A549 (cell line): ENCODE results near the gene PRR5L. TPM values are rescaled to one million over a fixed set of nuclear protein-coding genes. Genes with fewer than 3 reads are reported as not detected.

Experiments
- ATAC-seq, 2 experiments: fragments of 200-7000 bp in 1 of 2; fragments of >200 bp in 1 of 2; cut with Nextera tagmentation in 1 of 2; cut with Tn5 transposase in 1 of 2; 3 replicates each; pipeline versions ENCODE4 v1.8.0 to v1.9.1; 2018 to 2020; ENCODE audit warnings: mild to moderate bottlenecking in 1 of 2, moderate library complexity in 1 of 2
- CTCF ChIA-PET: fragments of 300-600 bp; sonication (Branson Sonifier 250); formaldehyde crosslinking; extraction: SDS; loops from one replicate; lab custom pipeline; 2021; ENCODE audit warnings: antibody characterized with exemption, inconsistent platforms; lab: Yijun Ruan, JAX
- POLR2A ChIA-PET: fragments of 350-600 bp; formaldehyde crosslinking; extraction: SDS; loops from one replicate; lab custom pipeline; 2021; ENCODE audit warnings: antibody characterized with exemption, inconsistent platforms; lab: Yijun Ruan, JAX
- DNase-seq, 2 experiments: peaks; one replicate each; pipeline versions ENCODE4 v3.0.0 to v3.0.0-alpha.2; 2011 to 2016; ENCODE audit warnings: low read depth in 1 of 2, low spot score in 1 of 2
- FAIRE-seq: peaks from 2 replicates; lab custom pipeline; 2011; peaks lifted over from hg19 to GRCh38; lab: Jason Lieb, UNC
- H3K27ac ChIP-seq, 2 experiments: fragments of >200 bp; sonication (Bioruptor Twin); formaldehyde crosslinking; 3 replicates each; pipeline ENCODE4 v1.5.1; 2016 to 2017
- H3K4me1 ChIP-seq: fragments of >200 bp; sonication (Bioruptor Twin); formaldehyde crosslinking; 3 replicates; pipeline ENCODE4 v1.6.1; 2016
- H3K4me2 ChIP-seq: fragments of >200 bp; sonication (Bioruptor Twin); formaldehyde crosslinking; 3 replicates; pipeline ENCODE4 v1.6.1; 2016
- H3K4me3 ChIP-seq: fragments of >200 bp; sonication (Bioruptor Twin); formaldehyde crosslinking; 3 replicates; pipeline ENCODE4 v1.5.1; 2016
- H3K9me3 ChIP-seq: fragments of >200 bp; sonication (Bioruptor Twin); formaldehyde crosslinking; 3 replicates; pipeline ENCODE4 v1.6.1; 2016
- CEBPB ChIP-seq, 2 experiments: fragments of >200 bp in 1 of 2; sonication (Bioruptor Twin) in 1 of 2; formaldehyde crosslinking in 1 of 2; IDR thresholded peaks; 2 replicates each; pipeline ENCODE4 v1.6.1; 2012 to 2016
- CHD2 ChIP-seq: fragments of 150-350 bp; IDR thresholded peaks from 2 replicates; pipeline ENCODE4 v1.6.1; 2014; ENCODE audit warnings: low read length; ENCODE audit not compliant: partially characterized antibody
- FOSL2 ChIP-seq, 2 experiments: fragments of 450-650 bp in 1 of 2; fragments of >200 bp in 1 of 2; sonication (Bioruptor Twin) in 1 of 2; formaldehyde crosslinking; IDR thresholded peaks; 2 replicates each; pipeline versions ENCODE4 v1.5.0 to v1.6.1; 2016 to 2020; ENCODE audit warnings: mild to moderate bottlenecking in 1 of 2, moderate library complexity in 1 of 2
- GATA3 ChIP-seq: IDR thresholded peaks from 2 replicates; pipeline ENCODE4 v1.6.1; 2012; ENCODE audit warnings: borderline replicate concordance
- KDM5A ChIP-seq: fragments of 200-600 bp; sonication (generic); IDR thresholded peaks from 2 replicates; pipeline ENCODE4 v1.6.1; 2016; ENCODE audit warnings: antibody characterized with exemption, mild to moderate bottlenecking
- MAFK ChIP-seq: fragments of 450-650 bp; IDR thresholded peaks from 2 replicates; pipeline ENCODE4 v1.6.1; 2014; ENCODE audit not compliant: partially characterized antibody
- POLR2A ChIP-seq: IDR thresholded peaks from 2 replicates; pipeline ENCODE4 v1.6.1; 2012; ENCODE audit warnings: mild to moderate bottlenecking, low read length
- POLR2AphosphoS2 ChIP-seq: conservative IDR thresholded peaks from 2 replicates; pipeline ENCODE4 v1.6.1; 2012; ENCODE audit warnings: low read length, improper control_type of control experiment, inconsistent platforms
- SMC3 ChIP-seq: fragments of >200 bp; sonication (Bioruptor Twin); formaldehyde crosslinking; IDR thresholded peaks from 3 replicates; pipeline ENCODE4 v1.6.1; 2018; ENCODE audit warnings: inconsistent platforms
- TFCP2L1 ChIP-seq: fragments of 250-450 bp; sonication (Bioruptor Pico); IDR thresholded peaks from 2 replicates; pipeline ENCODE4 v1.5.0; 2021; ENCODE audit warnings: mild to moderate bottlenecking
- ZC3H11A ChIP-seq: fragments of 450-650 bp; IDR thresholded peaks from 2 replicates; pipeline ENCODE4 v1.6.1; 2014; ENCODE audit warnings: antibody characterized with exemption, mild to moderate bottlenecking
- ZFP36 ChIP-seq: fragments of 450-650 bp; IDR thresholded peaks from 2 replicates; pipeline ENCODE4 v1.6.1; 2014; ENCODE audit warnings: borderline replicate concordance; ENCODE audit not compliant: partially characterized antibody
- ZNF302 ChIP-seq: fragments of 250-450 bp; sonication (Bioruptor Pico); IDR thresholded peaks from 2 replicates; pipeline ENCODE4 v1.9.0; 2021; ENCODE audit warnings: inconsistent platforms, mild to moderate bottlenecking, moderate library complexity
- WGBS: methylation state at CpG from one replicate; pipeline ENCODE4 v1.1.6; 2017; ENCODE audit errors: missing lambda C conversion rate; 5-methylcytosine and 5-hydroxymethylcytosine counted together
- polyA plus RNA-seq, 4 experiments: library from polyadenylated mRNA; depleted of rRNA in 3 of 4; stranded (reverse); fragments of >200 nt; fragmentation: RNase III in 1 of 4; extraction: RNeasy Plus Mini Kit Qiagen cat#74134 plus additional on column Dnase treatment in 1 of 4; gene quantifications; 2 replicates in 3 of 4; 3 replicates in 1 of 4; pipeline ENCODE4 v1.2.3, GENCODE V29; 2011 to 2017
- TF ChIP-seq, protein P1 (sequence below): fragments of >200 bp; sonication (Bioruptor Twin); formaldehyde crosslinking; IDR thresholded peaks from 3 replicates; pipeline ENCODE4 v1.6.1; 2016
- TF ChIP-seq, protein P2 (sequence below): fragments of 150-350 bp; IDR thresholded peaks from 2 replicates; pipeline ENCODE4 v1.6.1; 2014; ENCODE audit warnings: low read depth, mild to moderate bottlenecking, low read length
- TF ChIP-seq, protein P3 (sequence below): fragments of >200 bp; sonication (Bioruptor Twin); formaldehyde crosslinking; IDR thresholded peaks from 2 replicates; pipeline ENCODE4 v1.6.1; 2016
- TF ChIP-seq, protein P4 (sequence below): fragments of 450-650 bp; IDR thresholded peaks from 2 replicates; pipeline ENCODE4 v1.6.1; 2014; ENCODE audit warnings: antibody characterized with exemption
- TF ChIP-seq, protein P5 (sequence below): IDR thresholded peaks from 2 replicates; pipeline ENCODE4 v1.6.1; 2012
- TF ChIP-seq, protein P6 (sequence below): IDR thresholded peaks from 2 replicates; pipeline ENCODE4 v1.6.1; 2012

Gene PRR5L
- polyA plus RNA-seq, 2 of the 4 experiments (the other 2 are of a cell fraction), result 6.9 to 12.1 TPM

DNA sequence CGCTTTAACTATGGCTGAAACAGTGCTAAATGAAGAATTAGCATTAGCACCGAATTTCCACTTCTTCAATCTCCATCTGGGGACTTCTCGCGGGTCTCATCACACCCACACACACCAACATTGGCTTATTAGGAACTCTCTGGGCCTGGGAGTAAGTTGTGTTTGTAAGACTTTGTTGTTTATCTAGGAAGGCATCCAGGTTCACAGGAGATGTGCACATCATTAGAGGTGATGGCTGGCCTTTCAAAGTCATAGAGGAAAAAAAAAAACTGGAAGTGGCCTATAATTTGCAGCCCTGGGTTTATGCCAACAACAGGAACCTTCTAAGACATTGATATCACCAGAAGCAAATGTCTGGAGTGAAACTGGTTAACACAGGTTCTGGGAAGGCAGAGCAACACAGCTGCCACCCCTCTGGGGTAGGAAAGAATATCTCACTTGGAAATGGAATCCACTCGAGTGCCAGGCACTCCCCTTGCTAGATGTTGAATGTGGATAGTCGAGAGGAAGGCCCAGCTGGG is 129.5 kb downstream of the PRR5L start:
- H3K4me2 ChIP-seq, result no peak overlapping the region
- no peak overlapping the region for H3K4me3 ChIP-seq
- no peak for DNase-seq
- POLR2A ChIA-PET, result no interaction called here
- TF ChIP-seq POLR2AphosphoS2, result no peak
- TF ChIP-seq ZFP36, result no peak
- TF ChIP-seq FOSL2 (IDR thresholded peaks at IDR 0.05), result no peak
- TF ChIP-seq FOSL2 (CRISPR knock-in tag; IDR thresholded peaks at IDR 0.05), result no peak
- TF ChIP-seq ZNF302 (CRISPR knock-in tag), result no peak
- TF ChIP-seq, protein P1, sequence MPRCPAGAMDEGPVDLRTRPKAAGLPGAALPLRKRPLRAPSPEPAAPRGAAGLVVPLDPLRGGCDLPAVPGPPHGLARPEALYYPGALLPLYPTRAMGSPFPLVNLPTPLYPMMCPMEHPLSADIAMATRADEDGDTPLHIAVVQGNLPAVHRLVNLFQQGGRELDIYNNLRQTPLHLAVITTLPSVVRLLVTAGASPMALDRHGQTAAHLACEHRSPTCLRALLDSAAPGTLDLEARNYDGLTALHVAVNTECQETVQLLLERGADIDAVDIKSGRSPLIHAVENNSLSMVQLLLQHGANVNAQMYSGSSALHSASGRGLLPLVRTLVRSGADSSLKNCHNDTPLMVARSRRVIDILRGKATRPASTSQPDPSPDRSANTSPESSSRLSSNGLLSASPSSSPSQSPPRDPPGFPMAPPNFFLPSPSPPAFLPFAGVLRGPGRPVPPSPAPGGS, result no peak
- no peak for TF ChIP-seq KDM5A
- TF ChIP-seq, protein P2, sequence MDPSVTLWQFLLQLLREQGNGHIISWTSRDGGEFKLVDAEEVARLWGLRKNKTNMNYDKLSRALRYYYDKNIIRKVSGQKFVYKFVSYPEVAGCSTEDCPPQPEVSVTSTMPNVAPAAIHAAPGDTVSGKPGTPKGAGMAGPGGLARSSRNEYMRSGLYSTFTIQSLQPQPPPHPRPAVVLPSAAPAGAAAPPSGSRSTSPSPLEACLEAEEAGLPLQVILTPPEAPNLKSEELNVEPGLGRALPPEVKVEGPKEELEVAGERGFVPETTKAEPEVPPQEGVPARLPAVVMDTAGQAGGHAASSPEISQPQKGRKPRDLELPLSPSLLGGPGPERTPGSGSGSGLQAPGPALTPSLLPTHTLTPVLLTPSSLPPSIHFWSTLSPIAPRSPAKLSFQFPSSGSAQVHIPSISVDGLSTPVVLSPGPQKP, result no peak
- no peak for TF ChIP-seq ZC3H11A
- TF ChIP-seq, protein P3, sequence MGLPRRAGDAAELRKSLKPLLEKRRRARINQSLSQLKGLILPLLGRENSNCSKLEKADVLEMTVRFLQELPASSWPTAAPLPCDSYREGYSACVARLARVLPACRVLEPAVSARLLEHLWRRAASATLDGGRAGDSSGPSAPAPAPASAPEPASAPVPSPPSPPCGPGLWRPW, result no peak
- TF ChIP-seq, all 56 proteins: peak for 0
- Histone ChIP-seq H3K9me3 (no peaks in the 10 kb centered on the region), H3K4me1 (peaks cover 38% of the 10 kb centered on the region), H3K27ac (peak overlapping the region in 1 of 2 experiments; percentile 53; a peak in 3 of 6 replicates)
- ATAC-seq (no peak), FAIRE-seq (no peak)
- 67% methylated on average over 6 of the region's 6 CpGs for WGBS
- CTCF ChIA-PET, result interaction anchor here (0.7 to 1.5 kb wide), 2 partner anchors 38 to 48 kb away, joined by 3 to 4 read pairs; no protein-coding TSS in a partner anchor

DNA sequence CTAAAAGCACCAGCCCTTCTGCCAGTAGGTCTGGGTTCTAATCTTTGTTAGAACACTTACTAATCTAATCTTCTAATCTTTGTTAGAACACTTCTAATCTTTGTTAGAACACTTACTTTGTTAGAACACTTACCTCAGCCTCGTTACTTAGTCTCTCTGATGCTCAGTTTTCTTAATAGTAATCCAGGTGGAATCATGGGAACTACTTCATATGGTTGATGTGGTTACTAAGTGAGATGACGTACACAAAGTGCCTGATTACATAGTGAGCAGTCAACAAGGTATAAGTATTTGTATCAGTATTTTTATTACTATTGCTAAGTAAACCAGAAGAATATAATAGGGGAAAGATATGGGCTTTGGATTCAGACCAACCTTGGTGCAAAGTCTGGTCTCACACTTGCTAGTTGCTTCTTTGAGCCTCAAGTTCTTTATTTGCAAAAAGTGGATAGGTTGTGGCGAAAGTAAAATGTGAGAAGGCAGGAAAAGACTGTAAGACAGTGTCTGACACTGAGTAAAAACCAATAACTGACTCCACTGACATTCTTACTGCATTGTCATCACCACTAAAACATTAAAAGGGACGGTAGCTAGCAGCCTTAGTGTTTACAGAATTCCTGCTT is 130.2 kb downstream of the PRR5L start:
- FAIRE-seq, result no peak
- 67% methylated on average over 4 of the region's 4 CpGs for WGBS
- H3K9me3 ChIP-seq, result no peaks in the 10 kb centered on the region
- no peak for DNase-seq
- TF ChIP-seq, protein P1, result no peak
- no peak overlapping the region for H3K4me3 ChIP-seq
- peaks cover 38% of the 10 kb centered on the region for H3K4me1 ChIP-seq
- peak overlapping the region; percentile 11 to 53; a peak in 3 of 6 replicates for H3K27ac ChIP-seq
- no peak for ATAC-seq
- POLR2A ChIA-PET, result no interaction called here
- no peak overlapping the region for H3K4me2 ChIP-seq
- CTCF ChIA-PET, result interaction anchor here (0.7 to 1.5 kb wide), 2 partner anchors 39 to 49 kb away, joined by 3 to 4 read pairs; no protein-coding TSS in a partner anchor

DNA sequence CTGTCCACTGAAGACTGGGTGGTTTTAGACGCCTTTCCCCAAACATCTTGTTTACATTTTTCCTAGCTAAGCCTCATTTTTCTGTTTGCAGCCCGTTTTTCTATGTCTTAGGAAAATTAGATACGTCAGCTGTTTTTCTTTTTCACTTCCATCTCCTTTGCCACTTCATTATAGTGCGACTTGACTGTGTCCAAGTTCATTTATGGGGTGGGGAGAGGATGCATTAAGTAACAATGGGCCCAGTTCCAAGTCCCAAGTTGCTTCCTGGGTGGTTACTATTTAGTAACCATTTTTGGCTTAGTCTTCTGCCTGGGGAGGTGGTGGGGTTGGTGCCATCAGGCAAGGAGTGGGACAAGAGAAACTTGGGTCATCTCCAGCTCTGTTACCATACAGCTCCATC is 131.0 kb downstream of the PRR5L start:
- ChIA-PET POLR2A (no interaction called here), CTCF (interaction anchor here (0.6 kb wide), 1 partner anchor 80 kb away, joined by 3 read pairs; no protein-coding TSS in a partner anchor)

DNA sequence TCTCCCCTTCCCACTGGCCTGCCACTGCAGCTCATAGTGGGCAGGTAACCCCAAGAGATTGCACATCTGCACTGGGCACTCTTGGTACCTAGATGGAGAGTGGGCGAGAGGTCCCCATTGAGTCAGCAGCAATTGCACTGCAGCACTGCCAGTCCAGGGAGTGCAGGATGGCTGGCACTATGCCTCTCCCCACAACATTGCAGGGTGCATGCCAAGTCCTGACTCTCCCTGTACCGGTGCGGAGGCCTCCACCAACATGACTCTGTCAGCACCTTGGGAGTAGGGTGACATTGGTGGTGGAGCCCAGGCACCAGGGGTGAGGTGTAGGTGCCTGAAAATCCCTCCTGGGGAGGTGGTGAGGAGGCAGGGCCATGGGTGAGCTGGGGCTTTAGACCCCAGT is 131.8 kb downstream of the PRR5L start:
- ChIA-PET CTCF (interaction anchor here (0.9 to 1.2 kb wide), 2 partner anchors 15 to 136 kb away, joined by 3 read pairs; no protein-coding TSS in a partner anchor), POLR2A (no interaction called here)
- DNase-seq, result no peak
- ATAC-seq, result no peak
- Histone ChIP-seq H3K4me1 (peaks cover 44% of the 10 kb centered on the region), H3K27ac (peak overlapping the region in 1 of 2 experiments; percentile 16; a peak in 1 of 6 replicates), H3K9me3 (no peaks in the 10 kb centered on the region), H3K4me3 (no peak overlapping the region), H3K4me2 (no peak overlapping the region)
- FAIRE-seq, result no peak
- WGBS, result 93% methylated on average over 3 of the region's 3 CpGs
- TF ChIP-seq, protein P2, result no peak
- TF ChIP-seq SMC3 (no peak), TFCP2L1 (CRISPR knock-in tag) (no peak), FOSL2 (IDR thresholded peaks at IDR 0.05) (no peak), FOSL2 (CRISPR knock-in tag; IDR thresholded peaks at IDR 0.05) (no peak), GATA3 (no peak), POLR2A (no peak), KDM5A (no peak), CEBPB (IDR thresholded peaks at IDR 0.05) (no peak), CHD2 (no peak)
- TF ChIP-seq, protein P4, sequence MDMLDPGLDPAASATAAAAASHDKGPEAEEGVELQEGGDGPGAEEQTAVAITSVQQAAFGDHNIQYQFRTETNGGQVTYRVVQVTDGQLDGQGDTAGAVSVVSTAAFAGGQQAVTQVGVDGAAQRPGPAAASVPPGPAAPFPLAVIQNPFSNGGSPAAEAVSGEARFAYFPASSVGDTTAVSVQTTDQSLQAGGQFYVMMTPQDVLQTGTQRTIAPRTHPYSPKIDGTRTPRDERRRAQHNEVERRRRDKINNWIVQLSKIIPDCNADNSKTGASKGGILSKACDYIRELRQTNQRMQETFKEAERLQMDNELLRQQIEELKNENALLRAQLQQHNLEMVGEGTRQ, result no peak
- TF ChIP-seq, protein P5, sequence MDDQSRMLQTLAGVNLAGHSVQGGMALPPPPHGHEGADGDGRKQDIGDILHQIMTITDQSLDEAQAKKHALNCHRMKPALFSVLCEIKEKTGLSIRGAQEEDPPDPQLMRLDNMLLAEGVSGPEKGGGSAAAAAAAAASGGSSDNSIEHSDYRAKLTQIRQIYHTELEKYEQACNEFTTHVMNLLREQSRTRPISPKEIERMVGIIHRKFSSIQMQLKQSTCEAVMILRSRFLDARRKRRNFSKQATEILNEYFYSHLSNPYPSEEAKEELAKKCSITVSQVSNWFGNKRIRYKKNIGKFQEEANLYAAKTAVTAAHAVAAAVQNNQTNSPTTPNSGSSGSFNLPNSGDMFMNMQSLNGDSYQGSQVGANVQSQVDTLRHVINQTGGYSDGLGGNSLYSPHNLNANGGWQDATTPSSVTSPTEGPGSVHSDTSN, result no peak
- TF ChIP-seq, protein P6, sequence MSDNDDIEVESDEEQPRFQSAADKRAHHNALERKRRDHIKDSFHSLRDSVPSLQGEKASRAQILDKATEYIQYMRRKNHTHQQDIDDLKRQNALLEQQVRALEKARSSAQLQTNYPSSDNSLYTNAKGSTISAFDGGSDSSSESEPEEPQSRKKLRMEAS, result no peak

More for the DNA sequence above, 131.0 kb downstream of the PRR5L start:
- ATAC-seq, result no peak
- H3K4me1 ChIP-seq, result peaks cover 36% of the 10 kb centered on the region
- H3K4me3 ChIP-seq, result no peak overlapping the region
- TF ChIP-seq POLR2AphosphoS2 (no peak), MAFK (peak; percentile 44)
- WGBS, result 69% methylated on average over 4 of the region's 4 CpGs
- peak overlapping the region; percentile 11 to 48; a peak in 1 of 6 replicates for H3K27ac ChIP-seq
- no peak for FAIRE-seq
- no peaks in the 10 kb centered on the region for H3K9me3 ChIP-seq
- DNase-seq, result no peak
- 0 out of 3 replicates have a peak overlapping the region, but pooled peaks have one; percentile 8 for H3K4me2 ChIP-seq
